Hepatic stellate cell (primary cell): ENCODE data around the gene GRB10.
A peak's percentile ranks its signal among the peaks of the same experiment; 100 is the strongest.
"Not testable (repeated sequence)": the region's sequence is repeated elsewhere in the genome, so short reads cannot be mapped to it uniquely, and the experiment has no call there.

Experiments used
- DNase-seq: peaks from one replicate; pipeline ENCODE4 v3.0.0; 2011; ENCODE audit warnings: low spot score

Gene GRB10

GRCh38 chr7:50580057-50580456 is 202.6 kb downstream of the GRB10 start:
- no peak for DNase-seq

- DNase-seq: not testable (repeated sequence)
These were observed 204.6 kb downstream of the GRB10 start for GRCh38 chr7:50578105-50578504.

DNA sequence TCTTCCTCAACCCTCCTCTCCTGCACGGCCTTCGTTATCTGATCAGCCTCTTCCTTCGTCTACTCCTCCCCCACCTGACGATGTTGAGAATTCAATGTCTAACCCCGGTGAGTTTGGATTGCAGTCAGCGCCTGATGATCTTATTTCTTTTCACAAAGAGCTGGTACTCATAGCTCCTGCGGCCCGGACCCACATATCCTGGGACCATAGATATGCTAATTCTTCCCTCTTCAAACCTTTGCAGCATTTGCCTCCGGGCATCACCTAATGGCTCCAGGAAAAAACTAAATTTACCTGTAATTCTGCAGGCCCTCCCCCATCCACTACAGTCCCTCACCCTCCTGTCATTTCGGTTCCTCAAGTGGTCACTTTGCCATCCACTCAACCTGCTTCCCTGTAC is 205.1 kb downstream of the GRB10 start:
- DNase-seq: no peak

- DNase-seq: not testable (repeated sequence)
These were observed 206.3 kb downstream of the GRB10 start for GRCh38 chr7:50576388-50576787.

DNA sequence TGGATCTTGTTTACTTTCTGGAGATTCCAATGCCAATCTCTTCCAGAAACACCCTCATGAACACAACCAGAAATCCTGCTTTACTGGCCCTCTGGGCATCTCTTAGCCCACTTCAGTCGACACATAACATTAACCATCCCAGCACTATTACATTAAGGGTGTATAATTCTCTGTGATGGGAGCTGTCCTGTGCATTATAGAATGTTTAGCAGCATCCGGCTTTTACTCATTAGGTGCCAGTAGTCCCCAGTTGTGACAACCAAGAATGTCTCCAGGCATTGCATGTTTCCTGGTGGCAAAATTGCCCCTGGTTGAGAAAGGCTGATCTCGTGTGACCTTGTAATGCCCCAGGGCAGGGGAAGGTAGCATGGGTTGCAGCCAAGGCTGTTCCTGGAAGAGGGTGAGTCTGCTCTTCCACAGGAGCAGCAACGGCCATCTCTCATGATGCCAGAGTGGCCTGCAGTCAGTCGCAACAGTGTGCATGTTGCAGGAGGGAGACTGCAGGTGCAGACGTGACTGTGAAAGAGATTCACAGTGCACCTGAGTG is 214.9 kb downstream of the GRB10 start:
- no peak for DNase-seq

- no peak for DNase-seq
These were observed 216.7 kb downstream of the GRB10 start for GRCh38 chr7:50565977-50566376.

- DNase-seq: no peak
These were observed 217.2 kb downstream of the GRB10 start for GRCh38 chr7:50565559-50565916.

DNA sequence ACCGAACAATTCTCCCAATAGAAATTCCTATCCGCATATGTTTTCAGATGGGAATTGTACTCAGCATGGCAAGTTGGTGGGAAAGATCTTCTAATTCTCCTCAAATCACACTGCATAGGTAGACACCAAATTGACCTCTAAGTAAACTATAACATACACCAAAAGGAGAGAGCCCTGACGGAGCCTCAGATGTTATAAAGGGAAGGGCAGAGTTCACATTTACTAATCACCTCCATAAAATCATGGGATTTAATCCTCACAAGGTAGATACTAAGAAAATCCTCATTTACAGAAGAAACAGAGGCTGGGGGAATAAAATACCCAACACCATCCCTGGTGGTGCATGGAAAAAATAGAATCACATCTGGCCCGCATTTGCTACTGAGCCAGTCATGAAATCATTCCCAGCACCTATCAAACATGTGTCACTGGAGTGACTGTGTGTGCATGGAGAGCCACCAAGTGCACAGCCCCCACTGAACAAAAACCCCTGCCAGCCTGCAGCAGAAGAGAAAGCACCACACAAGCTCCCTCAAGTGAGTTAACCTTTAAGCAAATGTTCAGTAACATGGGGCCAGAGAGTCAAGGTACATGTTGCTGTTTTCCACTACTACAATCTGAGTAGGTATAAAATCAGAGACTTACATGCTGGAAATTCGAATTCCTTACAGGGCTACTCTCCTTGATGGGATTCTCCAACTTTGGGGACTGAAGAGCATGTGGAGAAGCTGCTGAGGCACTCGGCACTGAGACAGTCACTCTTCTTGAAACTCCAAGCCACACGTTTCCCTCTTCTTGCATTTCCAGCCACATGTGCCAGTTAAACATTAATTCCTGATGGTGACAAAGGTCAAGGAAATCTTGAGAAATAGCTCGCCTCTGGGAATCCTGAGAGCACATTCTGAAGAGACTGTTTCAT is 217.8 kb downstream of the GRB10 start, which contains the start of gene DDC:
Gene DDC, minus strand, starts transcription at position 766 of the 919 bp plus-strand sequence. CDS start 21,320 bp downstream, outside the sequence.
- no peak for DNase-seq

DNA sequence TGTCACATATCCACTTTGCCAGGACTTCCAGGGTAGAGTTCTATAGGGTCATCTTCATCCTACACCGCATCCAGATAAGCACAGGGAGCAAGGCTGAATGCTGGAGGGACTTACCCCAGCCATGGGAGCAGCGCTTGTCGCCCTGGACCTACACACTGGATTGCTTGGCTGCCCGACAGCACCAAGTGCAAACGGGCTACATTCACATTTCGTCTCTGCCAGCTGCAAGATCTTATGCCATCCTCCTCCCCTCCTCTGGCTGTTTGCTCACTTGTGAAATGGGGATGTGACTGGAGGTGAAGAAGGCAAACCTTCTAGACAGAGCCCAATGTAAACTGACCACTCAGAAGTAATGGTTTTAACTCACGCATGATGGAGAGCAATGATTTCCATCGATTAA is 218.5 kb downstream of the GRB10 start:
- DNase-seq: no peak

- no peak for DNase-seq
These were observed 220.6 kb downstream of the GRB10 start for GRCh38 chr7:50562136-50562535.

- no peak for DNase-seq
These were observed 221.8 kb downstream of the GRB10 start for GRCh38 chr7:50560865-50561351.

- no peak for DNase-seq
These were observed 222.8 kb downstream of the GRB10 start for GRCh38 chr7:50559881-50560280.

DNA sequence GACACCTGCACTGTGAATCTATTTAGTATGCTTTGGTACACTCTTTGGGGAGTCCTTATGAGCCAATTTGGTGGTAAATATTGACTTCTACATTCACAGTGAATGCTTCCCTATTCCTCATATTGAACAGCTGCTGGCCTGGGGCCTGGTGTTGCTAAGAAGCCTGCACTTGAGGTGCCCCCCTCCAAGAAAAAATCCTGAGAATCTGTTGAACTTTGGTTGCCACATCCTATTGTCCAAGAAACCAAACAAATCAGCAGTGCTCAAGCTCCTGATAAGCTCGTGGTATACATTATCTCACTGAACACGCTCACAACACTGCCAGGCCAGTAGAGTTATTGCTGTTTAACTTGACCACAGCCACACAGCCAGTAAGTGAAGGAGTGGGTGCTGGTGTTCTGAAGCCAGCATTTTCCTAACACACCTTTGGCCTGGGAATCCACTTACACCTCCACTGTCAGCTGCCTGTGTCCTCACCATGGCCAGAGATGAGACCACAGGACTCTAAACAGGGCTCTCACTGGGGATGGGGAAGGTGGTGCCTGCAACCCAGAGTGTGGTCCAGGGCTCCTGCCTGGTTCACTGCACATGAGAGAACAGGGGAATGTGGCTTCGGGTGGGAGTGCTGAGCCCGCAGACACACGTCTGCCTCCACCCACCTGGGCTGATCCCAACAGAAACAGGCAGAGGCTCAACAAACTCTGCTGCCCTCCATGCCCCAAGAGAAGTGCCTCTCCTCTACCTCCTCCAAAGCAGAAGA is 224.2 kb downstream of the GRB10 start:
- no peak for DNase-seq

DNA sequence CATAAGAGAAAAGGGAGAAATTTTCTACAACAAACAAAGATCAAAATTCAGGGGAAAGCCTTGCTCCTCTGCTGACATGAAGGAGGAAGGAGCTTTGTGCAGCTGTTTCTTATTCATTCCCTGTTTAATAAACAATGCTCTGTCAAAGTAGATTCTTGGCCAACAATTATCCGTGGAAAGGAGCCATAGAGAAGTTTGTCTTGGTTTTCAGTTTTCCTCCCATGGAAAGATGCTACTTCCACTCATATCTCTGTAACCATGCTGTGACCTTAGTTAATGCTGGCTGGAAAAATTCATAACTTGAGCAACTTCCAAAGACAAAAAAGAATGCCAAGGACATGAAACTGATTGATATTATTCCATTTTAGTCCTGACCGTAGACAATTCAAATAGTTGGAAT is 225.6 kb downstream of the GRB10 start:
- no peak for DNase-seq

GRCh38 chr7:50556247-50556991 is 226.3 kb downstream of the GRB10 start:
- DNase-seq: no peak

DNA sequence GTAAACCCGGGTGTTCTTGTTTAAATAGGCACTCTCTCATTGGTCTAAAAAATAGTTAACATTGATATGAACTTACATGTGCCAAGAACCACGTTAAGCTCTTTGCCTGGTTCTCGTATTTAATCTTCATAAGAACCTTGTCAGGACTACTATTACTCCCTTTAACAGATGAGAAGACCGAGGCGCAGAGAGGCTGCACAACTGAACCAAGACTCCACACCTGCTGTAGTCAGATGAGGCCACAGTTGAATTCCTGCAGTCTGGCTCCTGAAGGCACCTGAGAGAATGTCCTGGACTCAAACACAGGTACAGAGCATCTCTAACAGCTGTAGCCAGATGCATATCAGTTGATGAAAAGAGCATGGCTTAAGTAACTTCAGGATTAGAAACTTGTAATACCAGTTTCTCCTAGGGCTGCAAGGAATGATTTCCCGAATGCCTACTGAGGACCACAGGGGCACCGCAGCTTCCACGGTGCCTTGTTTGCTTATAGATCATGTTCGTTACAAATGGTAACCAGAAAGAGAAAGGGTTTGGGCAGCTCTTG is 227.0 kb downstream of the GRB10 start:
- DNase-seq: no peak

DNA sequence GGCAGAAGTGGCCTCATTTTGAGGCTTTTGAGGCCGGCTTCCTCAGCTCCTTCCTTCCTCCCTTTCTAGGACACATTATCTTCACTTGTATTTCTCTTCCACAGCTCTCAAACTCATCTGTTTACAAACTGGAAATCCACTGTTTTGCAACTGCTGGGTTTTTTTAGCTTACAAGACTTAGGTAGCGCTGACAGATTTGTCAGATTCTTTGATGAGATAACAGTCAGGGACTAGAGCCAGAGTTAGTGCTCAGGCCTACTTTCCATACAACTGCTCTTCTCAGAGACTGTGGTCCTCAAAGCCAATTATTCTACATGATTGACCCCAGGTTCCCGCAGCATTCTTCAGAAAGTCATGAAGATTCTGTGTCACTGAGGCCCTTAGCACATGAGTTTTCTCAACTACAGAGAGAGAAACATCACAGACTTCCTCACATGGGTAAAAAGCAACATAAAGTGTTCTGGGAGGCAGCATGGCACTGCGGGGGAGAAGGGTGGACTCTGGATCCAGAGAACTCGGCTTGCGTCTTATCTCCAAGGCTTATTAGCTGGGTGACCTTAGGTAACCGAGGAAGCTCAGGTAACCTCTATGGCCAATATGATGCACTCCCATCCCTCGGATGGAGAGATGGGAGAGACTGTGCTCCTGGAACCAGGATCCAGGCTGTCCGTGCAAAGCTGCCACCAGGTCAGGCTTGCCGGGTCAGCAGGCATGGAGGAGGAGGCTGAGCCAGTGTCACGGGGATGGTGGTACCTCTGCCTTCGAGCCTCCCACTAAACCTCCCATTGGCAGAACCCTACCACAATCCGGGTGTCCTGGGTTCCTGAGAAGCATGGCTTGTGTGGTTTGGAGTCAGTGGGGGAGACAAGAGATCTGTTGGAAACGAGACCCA is 228.0 kb downstream of the GRB10 start:
- no peak for DNase-seq

DNA sequence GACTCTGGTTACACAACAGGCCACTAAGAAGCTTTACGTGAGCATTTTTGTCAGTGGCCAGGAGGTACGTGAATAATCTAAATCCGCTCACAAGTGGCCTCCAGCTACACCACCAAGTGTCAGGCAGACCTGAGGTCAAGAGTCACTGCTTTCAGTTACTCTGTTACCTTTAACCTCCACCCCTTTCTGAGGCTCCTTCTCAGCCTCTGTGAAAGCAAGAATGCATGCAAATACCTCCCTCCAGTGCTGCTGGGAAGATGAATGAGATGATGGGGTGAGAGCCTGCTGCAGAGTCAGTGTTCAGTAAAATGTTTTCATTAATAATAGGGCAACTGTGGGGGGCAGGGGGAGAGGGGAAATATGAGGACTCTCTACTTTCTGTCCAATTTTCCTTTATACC is 228.7 kb downstream of the GRB10 start:
- no peak for DNase-seq

- DNase-seq: peak; percentile 21
These were observed 229.8 kb downstream of the GRB10 start for GRCh38 chr7:50552921-50553320.

GRCh38 chr7:50552139-50552538 is 230.6 kb downstream of the GRB10 start:
- DNase-seq: no peak

- DNase-seq: not testable (repeated sequence)
These were observed 237.1 kb downstream of the GRB10 start for GRCh38 chr7:50545613-50546012.
